Left lung (tissue), 10 donors: ENCODE results near the gene LAMA2. TPM values are rescaled to one million over a fixed set of nuclear protein-coding genes. Genes with fewer than 3 reads are reported as not detected.

ENCODE experiments used
- ATAC-seq: fragments of 200-7000 bp; cut with Tn5 transposase; one replicate; pipeline ENCODE4 v1.9.1; 2020; ENCODE audit warnings: moderate library complexity
- DNase-seq, 4 donors: peaks; one replicate each; pipeline ENCODE4 v3.0.0-alpha.2; 2013 to 2020
- H3K27ac ChIP-seq, 2 donors: fragments of 200-600 bp; sonication (generic) in 1 of 2; one replicate each; pipeline versions ENCODE4 v1.5.0 to v1.8.0; 2020 to 2021
- H3K27me3 ChIP-seq, 2 donors: fragments of 200-600 bp; sonication (generic) in 1 of 2; one replicate each; pipeline versions ENCODE4 v1.5.0 to v1.8.0; 2020 to 2021
- H3K36me3 ChIP-seq, 2 donors: fragments of 200-600 bp; sonication (generic) in 1 of 2; one replicate each; pipeline versions ENCODE4 v1.5.0 to v1.8.0; 2020 to 2021
- H3K4me1 ChIP-seq, 2 donors: fragments of 200-600 bp; one replicate each; pipeline ENCODE4 v1.8.0; 2021
- H3K4me3 ChIP-seq, 2 donors: fragments of 200-600 bp; sonication (generic) in 1 of 2; one replicate each; pipeline versions ENCODE4 v1.5.0 to v1.8.0; 2020 to 2021; ENCODE audit warnings: mild to moderate bottlenecking in 1 of 2
- H3K9me3 ChIP-seq, 2 donors: fragments of 200-600 bp; sonication (generic) in 1 of 2; one replicate each; pipeline versions ENCODE4 v1.5.0 to v1.8.0; 2020 to 2021
- CTCF ChIP-seq, 2 donors: fragments of 200-600 bp; sonication (generic) in 1 of 2; IDR thresholded peaks; one replicate each; pipeline versions ENCODE4 v1.5.0 to v1.8.0; 2021; ENCODE audit warnings: antibody characterized with exemption in 2 of 2
- intact Hi-C, 2 donors: fragments of 100-400 bp; cut with DNase I; formaldehyde crosslinking; loops; one replicate each; pipeline versions ENCODE4 v1.11.2 to v1.14.2; 2022
- polyA plus RNA-seq, 6 donors: library from polyadenylated mRNA; unstranded; fragments of 120-200 nt; gene quantifications; one replicate each; pipeline ENCODE4 v1.2.1, GENCODE V29; 2013; ENCODE audit not compliant: insufficient read length in 6 of 6
- total RNA-seq, 2 donors: library from RNA; stranded (reverse); fragmentation: NEBNext Ultra II Directional; extraction: Animal tissue kit (Norgen Biotek cat#: 25700); gene quantifications; one replicate each; pipeline ENCODE4 v1.2.1, GENCODE V29; 2021
- donor health status: DM: no; HTN: yes; CAD: no.
- donor health status: DM: no; HTN: no; CAD: no.

Gene LAMA2
- total and polyA plus RNA-seq, 8 donors = 32.7 to 91.7 (median 64.7) TPM

GRCh38 chr6:129192458-129192989 is 309.6 kb downstream of the LAMA2 start:
- no peak for TF ChIP-seq CTCF (IDR thresholded peaks at IDR 0.05)
- intact Hi-C loops = no loop called here
- no peak overlapping the region for H3K27ac ChIP-seq
- no peaks in the 10 kb centered on the region for H3K27me3 ChIP-seq
- DNase-seq = peak in 1 of 4 donors; percentile 48
- H3K4me1 ChIP-seq = no peaks in the 10 kb centered on the region
- H3K4me3 ChIP-seq = no peak overlapping the region
- H3K9me3 ChIP-seq = no peaks in the 10 kb centered on the region
- ATAC-seq = no peak
- H3K36me3 ChIP-seq = no peaks in the 10 kb centered on the region

- DNase-seq = no peak
- Histone ChIP-seq H3K27ac (no peak overlapping the region), H3K27me3 (no peaks in the 10 kb centered on the region)
These were observed 311.5 kb downstream of the LAMA2 start for GRCh38 chr6:129194306-129194941.

DNA sequence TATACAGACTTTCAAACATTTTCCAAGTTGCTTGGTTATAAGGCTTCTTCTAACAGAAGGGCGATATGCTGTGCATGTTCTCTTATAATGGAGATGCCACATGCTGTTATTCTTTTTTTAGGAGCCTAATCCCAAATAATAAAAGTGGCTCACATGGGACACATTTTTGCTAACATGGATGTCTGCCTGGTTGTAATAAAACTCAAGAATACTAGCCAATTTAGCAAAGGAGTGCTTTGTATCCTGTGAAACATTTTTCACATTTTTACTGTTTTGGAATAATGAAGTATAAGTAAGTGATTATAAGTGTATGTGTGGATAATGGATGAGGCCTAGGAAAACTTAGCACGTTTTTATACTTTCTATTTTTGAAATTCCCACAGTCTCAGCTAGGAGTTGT is 312.2 kb downstream of the LAMA2 start:
- intact Hi-C loops = no loop called here
- H3K27ac ChIP-seq = no peak overlapping the region
- no peaks in the 10 kb centered on the region for H3K4me1 ChIP-seq
- H3K4me3 ChIP-seq = no peak overlapping the region
- no peak for TF ChIP-seq CTCF (IDR thresholded peaks at IDR 0.05)
- ATAC-seq (no peak), DNase-seq (no peak)
- no peaks in the 10 kb centered on the region for H3K36me3 ChIP-seq
- no peaks in the 10 kb centered on the region for H3K27me3 ChIP-seq
- no peaks in the 10 kb centered on the region for H3K9me3 ChIP-seq

More at GRCh38 chr6:129194306-129194941, 311.5 kb downstream of the LAMA2 start:
- no peaks in the 10 kb centered on the region for H3K36me3 ChIP-seq
- H3K9me3 ChIP-seq = no peaks in the 10 kb centered on the region
- intact Hi-C loops = no loop called here
- TF ChIP-seq CTCF (IDR thresholded peaks at IDR 0.05) = no peak
- H3K4me3 ChIP-seq = no peak overlapping the region
- ATAC-seq = no peak
- no peaks in the 10 kb centered on the region for H3K4me1 ChIP-seq

DNA sequence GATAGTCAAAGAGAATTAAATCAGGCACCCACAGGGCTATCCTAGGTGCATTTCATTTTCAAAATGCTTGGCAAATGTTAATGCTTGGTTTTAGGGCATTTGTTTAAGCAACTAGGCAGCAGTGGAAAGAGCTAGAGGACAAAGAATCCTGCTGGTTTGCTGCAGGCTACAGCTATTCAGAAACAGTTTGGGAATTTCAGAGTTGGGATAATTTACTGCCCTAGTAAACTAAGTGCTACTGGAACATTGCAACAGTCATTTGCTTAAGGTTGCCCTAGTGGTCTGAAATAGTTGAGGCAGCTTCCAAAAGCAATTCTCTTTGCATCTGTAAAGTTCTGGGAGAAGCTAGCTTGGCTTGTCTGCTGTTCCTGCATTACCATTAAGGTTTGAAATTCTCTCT is 312.7 kb downstream of the LAMA2 start:
- no peaks in the 10 kb centered on the region for H3K9me3 ChIP-seq
- no peak overlapping the region for H3K4me3 ChIP-seq
- H3K27ac ChIP-seq = no peak overlapping the region
- TF ChIP-seq CTCF (IDR thresholded peaks at IDR 0.05) = no peak
- DNase-seq (no peak), ATAC-seq (no peak)
- no peaks in the 10 kb centered on the region for H3K27me3 ChIP-seq
- H3K36me3 ChIP-seq = no peaks in the 10 kb centered on the region
- intact Hi-C loops = no loop called here
- H3K4me1 ChIP-seq = no peaks in the 10 kb centered on the region

GRCh38 chr6:129197154-129197553 is 314.2 kb downstream of the LAMA2 start:
- TF ChIP-seq CTCF (IDR thresholded peaks at IDR 0.05) = no peak
- H3K27me3 ChIP-seq = no peaks in the 10 kb centered on the region
- no peaks in the 10 kb centered on the region for H3K36me3 ChIP-seq
- intact Hi-C loops = no loop called here
- H3K4me3 ChIP-seq = no peak overlapping the region
- no peaks in the 10 kb centered on the region for H3K9me3 ChIP-seq
- ATAC-seq = no peak
- no peak for DNase-seq
- no peak overlapping the region for H3K27ac ChIP-seq
- H3K4me1 ChIP-seq = no peaks in the 10 kb centered on the region
